ENCODE measurements around the gene MYCBP2. TPM values are rescaled to one million over a fixed set of nuclear protein-coding genes. Genes with fewer than 3 reads are reported as not detected.
"Not testable (repeated sequence)": the region's sequence is repeated elsewhere in the genome, so short reads cannot be mapped to it uniquely, and the experiment has no call there.

The MYCBP2 gene
- total RNA-seq, 1 donor from 2014 or later = 198 TPM

- FAIRE-seq (no peak), DNase-seq (ENCODE audit: low spot score in 2 of 2) (no peak)
Measured at GRCh38 chr13:77338329-77338728, 11.4 kb upstream of the MYCBP2 start.

- DNase-seq (ENCODE audit: low spot score in 2 of 2) = no peak
- FAIRE-seq = no peak
Measured at GRCh38 chr13:77337159-77337558, 10.3 kb upstream of the MYCBP2 start.

- no peak for FAIRE-seq
- no peak for DNase-seq (ENCODE audit: low spot score in 2 of 2)
Measured at GRCh38 chr13:77335543-77335942, 8.6 kb upstream of the MYCBP2 start.

GRCh38 chr13:77333594-77333993 is 6.7 kb upstream of the MYCBP2 start:
- no peak for FAIRE-seq
- no peak for DNase-seq (ENCODE audit: low spot score in 2 of 2)

- FAIRE-seq (no peak), DNase-seq (ENCODE audit: low spot score in 2 of 2) (no peak)
Measured at GRCh38 chr13:77331421-77331820, 4.5 kb upstream of the MYCBP2 start.

- FAIRE-seq = no peak
Measured at GRCh38 chr13:77329911-77330584, 3.2 kb upstream of the MYCBP2 start.

GRCh38 chr13:77329133-77329910 is 2.4 kb upstream of the MYCBP2 start:
- no peak for FAIRE-seq
- peak; percentile 67 for DNase-seq (ENCODE audit: low spot score in 2 of 2)

More at GRCh38 chr13:77329911-77330584, 3.2 kb upstream of the MYCBP2 start:
- no peak for DNase-seq (ENCODE audit: low spot score in 2 of 2)

- no peak for DNase-seq (ENCODE audit: low spot score in 2 of 2)
- FAIRE-seq = no peak
Measured at GRCh38 chr13:77328819-77329132, 1.9 kb upstream of the MYCBP2 start.

- FAIRE-seq (no peak), DNase-seq (ENCODE audit: low spot score in 2 of 2) (no peak)
Measured at GRCh38 chr13:77325371-77325980, 1.4 kb downstream of the MYCBP2 start.

GRCh38 chr13:77323858-77324257 is 3.0 kb downstream of the MYCBP2 start:
- no peak for FAIRE-seq

GRCh38 chr13:77319536-77319935 is 7.4 kb downstream of the MYCBP2 start:
- DNase-seq (ENCODE audit: low spot score in 2 of 2) = no peak

More at GRCh38 chr13:77323858-77324257, 3.0 kb downstream of the MYCBP2 start:
- DNase-seq (ENCODE audit: low spot score in 2 of 2) = no peak

GRCh38 chr13:77318741-77319140 is 8.2 kb downstream of the MYCBP2 start:
- FAIRE-seq (no peak), DNase-seq (ENCODE audit: low spot score in 2 of 2) (no peak)

More at GRCh38 chr13:77319536-77319935, 7.4 kb downstream of the MYCBP2 start:
- FAIRE-seq = no peak

- no peak for FAIRE-seq
- DNase-seq (ENCODE audit: low spot score in 2 of 2) = no peak
Measured at GRCh38 chr13:77316430-77316829, 10.5 kb downstream of the MYCBP2 start.

GRCh38 chr13:77315509-77315908 is 11.4 kb downstream of the MYCBP2 start:
- not testable (repeated sequence) for FAIRE-seq; DNase-seq (ENCODE audit: low spot score in 2 of 2)

- DNase-seq (ENCODE audit: low spot score in 2 of 2) = no peak
- no peak for FAIRE-seq
Measured at GRCh38 chr13:77313923-77314322, 13.0 kb downstream of the MYCBP2 start.

- DNase-seq (ENCODE audit: low spot score in 2 of 2) = no peak
Measured at GRCh38 chr13:77312311-77312710, 14.6 kb downstream of the MYCBP2 start.

GRCh38 chr13:77310579-77311279 is 16.2 kb downstream of the MYCBP2 start:
- FAIRE-seq = no peak
- DNase-seq (ENCODE audit: low spot score in 2 of 2) = no peak

More at GRCh38 chr13:77312311-77312710, 14.6 kb downstream of the MYCBP2 start:
- FAIRE-seq = no peak

GRCh38 chr13:77310161-77310560 is 16.7 kb downstream of the MYCBP2 start:
- FAIRE-seq = no peak

GRCh38 chr13:77309254-77309653 is 17.6 kb downstream of the MYCBP2 start:
- DNase-seq (ENCODE audit: low spot score in 2 of 2) = no peak

More at GRCh38 chr13:77310161-77310560, 16.7 kb downstream of the MYCBP2 start:
- no peak for DNase-seq (ENCODE audit: low spot score in 2 of 2)

GRCh38 chr13:77306458-77306857 is 20.4 kb downstream of the MYCBP2 start:
- no peak for DNase-seq (ENCODE audit: low spot score in 2 of 2)
- no peak for FAIRE-seq

More at GRCh38 chr13:77309254-77309653, 17.6 kb downstream of the MYCBP2 start:
- FAIRE-seq = no peak

GRCh38 chr13:77305266-77305665 is 21.6 kb downstream of the MYCBP2 start:
- no peak for FAIRE-seq
- DNase-seq (ENCODE audit: low spot score in 2 of 2) = no peak

All from frontal cortex (tissue), 4 donors.